Mesothelial cell of epicardium (in vitro differentiated cells): ENCODE results near the gene SFR1. TPM values are rescaled to one million over a fixed set of nuclear protein-coding genes. Genes with fewer than 3 reads are reported as not detected.

Experiments used
- DNase-seq, 2 experiments: peaks; one replicate each; pipeline ENCODE4 v3.0.0; 2021; ENCODE audit warnings: low spot score in 2 of 2; ENCODE audit not compliant: unreplicated experiment in 2 of 2
- H3K27ac Mint-ChIP-seq: 2 replicates; pipeline ENCODE4 v1.8.0; 2021; ENCODE audit warnings: mixed read lengths
- H3K27me3 Mint-ChIP-seq: 2 replicates; pipeline ENCODE4 v1.8.0; 2021; ENCODE audit warnings: low read depth, mixed read lengths
- H3K36me3 Mint-ChIP-seq: 2 replicates; pipeline ENCODE4 v1.8.0; 2021; ENCODE audit warnings: mixed read lengths
- H3K4me1 Mint-ChIP-seq: 2 replicates; pipeline ENCODE4 v1.8.0; 2021; ENCODE audit warnings: mixed read lengths
- H3K4me3 Mint-ChIP-seq: 2 replicates; pipeline ENCODE4 v1.8.0; 2021; ENCODE audit warnings: mild to moderate bottlenecking, moderate library complexity, mixed read lengths
- H3K9me3 Mint-ChIP-seq: 2 replicates; pipeline ENCODE4 v1.8.0; 2021; ENCODE audit warnings: mixed read lengths
- total RNA-seq: library from RNA; stranded (reverse); gene quantifications from 3 replicates; pipeline ENCODE4 v1.2.1, GENCODE V29; 2021
- TF ChIP-seq, protein P1 (sequence below): fragments of 200-600 bp; sonication (generic); IDR thresholded peaks from one replicate; pipeline ENCODE4 v1.5.0; 2021; ENCODE audit warnings: antibody characterized with exemption; ENCODE audit not compliant: unreplicated experiment

SFR1 gene
- total RNA-seq, 1 donor from 2014 or later: 7.5 TPM

DNA sequence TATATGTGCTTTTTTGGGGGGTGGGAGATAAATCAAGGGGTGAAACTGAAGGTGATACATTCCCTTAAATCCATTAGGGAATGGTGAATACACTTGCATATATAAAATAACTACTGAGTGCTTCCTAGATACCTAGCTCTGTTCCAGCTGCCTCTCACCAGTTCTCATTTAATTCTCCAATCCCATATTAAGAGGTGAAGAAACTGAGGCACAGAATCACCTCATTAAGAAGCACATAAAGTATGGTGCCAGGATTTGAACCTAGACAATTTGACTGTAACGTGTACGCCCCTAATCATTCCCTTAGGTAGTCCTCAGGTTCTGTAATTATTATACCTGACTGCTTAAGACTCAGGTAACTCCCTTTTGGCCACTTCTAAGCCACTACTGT, 1.5 kb upstream of the SFR1 start:
- Mint-ChIP-seq H3K27me3 (no peaks in the 10 kb centered on the region), H3K4me1 (peaks cover 44% of the 10 kb centered on the region)

DNA sequence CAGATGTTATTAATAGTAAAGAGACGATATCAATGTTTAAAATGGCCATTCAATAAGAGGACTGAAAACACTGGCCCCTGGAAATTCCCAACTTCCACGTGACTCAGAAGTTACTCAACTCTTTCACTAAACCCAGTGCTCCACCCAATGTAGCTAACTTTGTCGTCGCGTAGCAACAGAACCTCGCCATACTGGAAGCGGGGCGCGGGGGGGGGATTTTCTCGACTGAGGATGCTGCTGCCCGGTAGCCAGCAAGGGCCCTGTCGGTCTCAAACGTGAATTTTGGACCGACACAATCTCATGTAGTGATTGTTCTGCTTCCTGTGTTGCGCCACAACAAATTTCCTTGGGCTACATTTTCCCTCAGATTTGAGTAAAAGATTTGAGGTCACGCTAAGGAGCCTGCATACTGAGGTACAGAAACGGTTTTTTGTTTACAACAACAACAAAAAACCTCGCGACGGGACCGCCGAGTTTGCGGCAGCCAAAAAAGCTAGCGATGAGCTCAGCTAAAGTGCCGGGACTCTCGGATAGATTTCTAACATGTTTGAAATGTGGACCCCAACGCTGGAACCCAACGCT, 977 bp upstream of the SFR1 start:
- Mint-ChIP-seq H3K4me1 (peaks cover 40% of the 10 kb centered on the region), H3K9me3 (no peaks in the 10 kb centered on the region), H3K27me3 (no peaks in the 10 kb centered on the region), H3K4me3 (peak overlapping the region; percentile 90), H3K27ac (peak overlapping the region; percentile 100), H3K36me3 (peaks cover 4% of the 10 kb centered on the region)
- DNase-seq: peak; percentile 72 to 77
- TF ChIP-seq, protein P1, sequence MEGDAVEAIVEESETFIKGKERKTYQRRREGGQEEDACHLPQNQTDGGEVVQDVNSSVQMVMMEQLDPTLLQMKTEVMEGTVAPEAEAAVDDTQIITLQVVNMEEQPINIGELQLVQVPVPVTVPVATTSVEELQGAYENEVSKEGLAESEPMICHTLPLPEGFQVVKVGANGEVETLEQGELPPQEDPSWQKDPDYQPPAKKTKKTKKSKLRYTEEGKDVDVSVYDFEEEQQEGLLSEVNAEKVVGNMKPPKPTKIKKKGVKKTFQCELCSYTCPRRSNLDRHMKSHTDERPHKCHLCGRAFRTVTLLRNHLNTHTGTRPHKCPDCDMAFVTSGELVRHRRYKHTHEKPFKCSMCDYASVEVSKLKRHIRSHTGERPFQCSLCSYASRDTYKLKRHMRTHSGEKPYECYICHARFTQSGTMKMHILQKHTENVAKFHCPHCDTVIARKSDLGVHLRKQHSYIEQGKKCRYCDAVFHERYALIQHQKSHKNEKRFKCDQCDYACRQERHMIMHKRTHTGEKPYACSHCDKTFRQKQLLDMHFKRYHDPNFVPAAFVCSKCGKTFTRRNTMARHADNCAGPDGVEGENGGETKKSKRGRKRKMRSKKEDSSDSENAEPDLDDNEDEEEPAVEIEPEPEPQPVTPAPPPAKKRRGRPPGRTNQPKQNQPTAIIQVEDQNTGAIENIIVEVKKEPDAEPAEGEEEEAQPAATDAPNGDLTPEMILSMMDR: no peak

More for the DNA sequence above, 1.5 kb upstream of the SFR1 start:
- TF ChIP-seq, protein P1: no peak
- DNase-seq: no peak
- H3K9me3 Mint-ChIP-seq: no peaks in the 10 kb centered on the region
- H3K4me3 Mint-ChIP-seq: peak overlapping the region; percentile 90
- peaks cover 4% of the 10 kb centered on the region for H3K36me3 Mint-ChIP-seq
- H3K27ac Mint-ChIP-seq: peak overlapping the region; percentile 100

GRCh38 chr10:104122225-104123107, 495 bp downstream of the SFR1 start:
- DNase-seq: no peak
- H3K27me3 Mint-ChIP-seq: no peaks in the 10 kb centered on the region
- H3K27ac Mint-ChIP-seq: peak overlapping the region; percentile 95
- H3K9me3 Mint-ChIP-seq: no peaks in the 10 kb centered on the region
- peak overlapping the region; percentile 90 for H3K4me3 Mint-ChIP-seq
- TF ChIP-seq, protein P1: no peak
- H3K36me3 Mint-ChIP-seq: peaks cover 4% of the 10 kb centered on the region
- H3K4me1 Mint-ChIP-seq: peaks cover 31% of the 10 kb centered on the region

DNA sequence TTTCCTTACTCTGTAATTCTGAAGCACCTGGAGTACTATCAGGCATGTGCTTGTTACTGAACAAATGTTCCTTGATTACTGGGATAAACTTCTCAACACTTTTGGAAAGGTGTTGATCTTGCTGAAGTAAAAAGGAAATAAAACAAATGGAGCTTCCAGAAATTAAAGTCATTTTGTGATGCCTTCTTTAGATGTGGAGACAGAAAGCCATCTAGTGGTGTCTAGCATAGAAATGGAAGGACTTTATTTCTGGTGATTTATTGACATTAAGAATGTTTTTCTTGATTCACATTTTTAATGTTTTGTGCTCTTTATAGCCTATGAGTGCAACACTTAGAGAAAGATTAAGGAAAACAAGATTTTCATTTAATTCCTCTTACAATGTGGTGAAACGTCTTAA, 1.4 kb downstream of the SFR1 start:
- Mint-ChIP-seq H3K36me3 (peaks cover 4% of the 10 kb centered on the region), H3K27ac (no peak overlapping the region)

GRCh38 chr10:104127411-104127810, 5.4 kb downstream of the SFR1 start:
- Mint-ChIP-seq H3K4me3 (no peak overlapping the region), H3K4me1 (peaks cover 9% of the 10 kb centered on the region), H3K27me3 (no peaks in the 10 kb centered on the region), H3K9me3 (no peaks in the 10 kb centered on the region), H3K27ac (no peak overlapping the region), H3K36me3 (peaks cover 4% of the 10 kb centered on the region)
- TF ChIP-seq, protein P1: no peak
- DNase-seq: no peak

More for the DNA sequence above, 1.4 kb downstream of the SFR1 start:
- peak overlapping the region; percentile 90 for H3K4me3 Mint-ChIP-seq
- no peaks in the 10 kb centered on the region for H3K9me3 Mint-ChIP-seq
- H3K4me1 Mint-ChIP-seq: peaks cover 25% of the 10 kb centered on the region
- TF ChIP-seq, protein P1: no peak
- H3K27me3 Mint-ChIP-seq: no peaks in the 10 kb centered on the region
- DNase-seq: no peak
